HG03378 (cell line): ENCODE results near the gene GAST.

Experiments used
- ATAC-seq: cut with Tn5 transposase; IDR thresholded peaks from one replicate; pipeline ENCODE4 v1.9.1; 2021; ENCODE audit warnings: mild to moderate bottlenecking, moderate library complexity; ENCODE audit not compliant: unreplicated experiment

Gene GAST

GRCh38 chr17:41707803-41708669 is 4.1 kb upstream of the GAST start:
- ATAC-seq, result no peak

GRCh38 chr17:41710472-41711090 is 1.6 kb upstream of the GAST start:
- no peak for ATAC-seq

- ATAC-seq, result no peak
Measured at GRCh38 chr17:41717408-41718286, 5.5 kb downstream of the GAST start.

- no peak for ATAC-seq
Measured at GRCh38 chr17:41718287-41718645, 6.1 kb downstream of the GAST start.

- ATAC-seq, result no peak
Measured at GRCh38 chr17:41722231-41722630, 10.1 kb downstream of the GAST start.

- no peak for ATAC-seq
Measured at GRCh38 chr17:41723801-41724475, 11.8 kb downstream of the GAST start.

GRCh38 chr17:41724476-41725050 is 12.4 kb downstream of the GAST start:
- no peak for ATAC-seq

GRCh38 chr17:41725134-41725533 is 13.0 kb downstream of the GAST start:
- no peak for ATAC-seq

GRCh38 chr17:41728056-41728455 is 15.9 kb downstream of the GAST start:
- no peak for ATAC-seq

GRCh38 chr17:41730479-41730878 is 18.3 kb downstream of the GAST start:
- ATAC-seq, result no peak

GRCh38 chr17:41731836-41732235 is 19.7 kb downstream of the GAST start:
- no peak for ATAC-seq

GRCh38 chr17:41733348-41734138 is 21.4 kb downstream of the GAST start:
- ATAC-seq, result no peak

- ATAC-seq, result no peak
Measured at GRCh38 chr17:41734139-41734948, 22.2 kb downstream of the GAST start, which contains the start of gene HAP1. Gene HAP1, minus strand, starts transcription at chr17:41734643. Its CDS starts 9 bp downstream, at chr17:41734634.

GRCh38 chr17:41734949-41735313 is 22.8 kb downstream of the GAST start:
- ATAC-seq, result no peak

- no peak for ATAC-seq
Measured at GRCh38 chr17:41735744-41736143, 23.6 kb downstream of the GAST start.

- ATAC-seq, result no peak
Measured at GRCh38 chr17:41736983-41737679, 25.0 kb downstream of the GAST start.

- no peak for ATAC-seq
Measured at GRCh38 chr17:41737680-41738023, 25.5 kb downstream of the GAST start.

GRCh38 chr17:41738077-41738800 is 26.1 kb downstream of the GAST start:
- no peak for ATAC-seq
